HG02588 (cell line): ENCODE measurements around the gene MAGI1.

ENCODE experiments used
- ATAC-seq: cut with Tn5 transposase; IDR thresholded peaks from one replicate; pipeline ENCODE4 v1.9.1; 2021; ENCODE audit warnings: mild to moderate bottlenecking, moderate library complexity; ENCODE audit not compliant: unreplicated experiment

MAGI1 gene

GRCh38 chr3:65313666-65314065, 725.1 kb downstream of the MAGI1 start:
- no peak for ATAC-seq

GRCh38 chr3:65305836-65306235, 732.9 kb downstream of the MAGI1 start:
- no peak for ATAC-seq
